NK-92 treated with Interleukin-12 subunit alpha and Interleukin-12 subunit beta, amount 100 ng/mL, for 24 hours (cell line): ENCODE results near the gene ALCAM.
"Not testable (repeated sequence)": the region's sequence is repeated elsewhere in the genome, so short reads cannot be mapped to it uniquely, and the experiment has no call there.

Experiments
- DNase-seq: peaks from one replicate; lab custom pipeline; 2025; lab: John Stamatoyannopoulos, UW

ALCAM gene

GRCh38 chr3:105594219-105594618 lies 227.5 kb downstream of the ALCAM start:
- DNase-seq: no peak

- no peak for DNase-seq
Observed at GRCh38 chr3:105598042-105598796, 231.5 kb downstream of the ALCAM start.

- no peak for DNase-seq
Observed at GRCh38 chr3:105599350-105599749, 232.6 kb downstream of the ALCAM start.

- not testable (repeated sequence) for DNase-seq
Observed at GRCh38 chr3:105601756-105602155, 235.0 kb downstream of the ALCAM start.

GRCh38 chr3:105602286-105602685 lies 235.6 kb downstream of the ALCAM start:
- DNase-seq: not testable (repeated sequence)

GRCh38 chr3:105603516-105603915 lies 236.8 kb downstream of the ALCAM start:
- not testable (repeated sequence) for DNase-seq

GRCh38 chr3:105606016-105606415 lies 239.3 kb downstream of the ALCAM start:
- DNase-seq: no peak

GRCh38 chr3:105608623-105609022 lies 241.9 kb downstream of the ALCAM start:
- no peak for DNase-seq

GRCh38 chr3:105610473-105610872 lies 243.8 kb downstream of the ALCAM start:
- no peak for DNase-seq

GRCh38 chr3:105611304-105612192 lies 244.8 kb downstream of the ALCAM start:
- DNase-seq: no peak

GRCh38 chr3:105613120-105613519 lies 246.4 kb downstream of the ALCAM start:
- DNase-seq: no peak

- no peak for DNase-seq
Observed at GRCh38 chr3:105614288-105615030, 247.8 kb downstream of the ALCAM start.

- no peak for DNase-seq
Observed at GRCh38 chr3:105615814-105616213, 249.1 kb downstream of the ALCAM start.

GRCh38 chr3:105616374-105617121 lies 249.8 kb downstream of the ALCAM start:
- DNase-seq: no peak

GRCh38 chr3:105618556-105618955 lies 251.8 kb downstream of the ALCAM start:
- no peak for DNase-seq

- DNase-seq: no peak
Observed at GRCh38 chr3:105619651-105620050, 252.9 kb downstream of the ALCAM start.

GRCh38 chr3:105620236-105620635 lies 253.5 kb downstream of the ALCAM start:
- DNase-seq: no peak

- DNase-seq: no peak
Observed at GRCh38 chr3:105622169-105622568, 255.5 kb downstream of the ALCAM start.
